Measurements from ENCODE around the gene SLCO1B3.

The SLCO1B3 gene

GRCh38 chr12:20807192-20808080 is 3.1 kb upstream of the SLCO1B3 start:
- Histone ChIP-seq H3K4me1 (ENCODE audit: control insufficient read depth, insufficient read depth, low read length, poor library complexity, severe bottlenecking) (no peaks in the 10 kb centered on the region), H3K27ac (ENCODE audit: low read depth, low read length, severe bottlenecking) (no peak overlapping the region), H3K4me3 (ENCODE audit: extremely low read depth, insufficient read depth, low read length, poor library complexity, severe bottlenecking) (no peak overlapping the region), H3K36me3 (ENCODE audit: control insufficient read depth, insufficient read depth, low read length) (no peaks in the 10 kb centered on the region), H3K9me3 (ENCODE audit: control insufficient read depth, low read length) (no peaks in the 10 kb centered on the region)
- 93 to 95% methylated on average over 22 to 29 of the region's 51 CpGs for WGBS, 2 experiments (ENCODE audit: insufficient coverage in 2 of 2)

DNA sequence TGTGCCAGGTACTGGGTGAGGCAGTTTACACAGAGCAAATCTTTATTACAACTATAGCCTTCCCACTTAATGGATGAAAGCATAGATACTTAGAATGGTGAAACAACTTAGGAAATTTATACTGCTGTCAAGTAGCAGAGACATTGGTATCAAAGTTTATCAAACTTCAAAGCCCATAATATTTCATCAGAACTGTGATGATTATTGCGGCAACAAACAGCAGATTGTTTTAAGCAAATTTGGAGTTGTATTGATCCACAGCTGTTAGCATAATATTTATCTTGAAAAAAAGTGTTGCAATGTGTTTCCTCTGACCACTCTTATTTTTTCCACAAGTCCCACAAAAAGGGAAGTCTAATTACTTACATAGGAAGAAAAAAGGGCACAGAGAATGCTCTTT is 2.0 kb upstream of the SLCO1B3 start:
- H3K4me3 ChIP-seq (ENCODE audit: extremely low read depth, insufficient read depth, low read length, poor library complexity, severe bottlenecking), result no peak overlapping the region
- H3K9me3 ChIP-seq (ENCODE audit: control insufficient read depth, low read length), result no peaks in the 10 kb centered on the region
- no peak overlapping the region for H3K27ac ChIP-seq (ENCODE audit: low read depth, low read length, severe bottlenecking)
- H3K4me1 ChIP-seq (ENCODE audit: control insufficient read depth, insufficient read depth, low read length, poor library complexity, severe bottlenecking), result no peaks in the 10 kb centered on the region
- no peaks in the 10 kb centered on the region for H3K36me3 ChIP-seq (ENCODE audit: control insufficient read depth, insufficient read depth, low read length)
- no CpG with 5 or more reads among the region's 1 CpG for WGBS, 2 experiments (ENCODE audit: insufficient coverage in 2 of 2)

DNA sequence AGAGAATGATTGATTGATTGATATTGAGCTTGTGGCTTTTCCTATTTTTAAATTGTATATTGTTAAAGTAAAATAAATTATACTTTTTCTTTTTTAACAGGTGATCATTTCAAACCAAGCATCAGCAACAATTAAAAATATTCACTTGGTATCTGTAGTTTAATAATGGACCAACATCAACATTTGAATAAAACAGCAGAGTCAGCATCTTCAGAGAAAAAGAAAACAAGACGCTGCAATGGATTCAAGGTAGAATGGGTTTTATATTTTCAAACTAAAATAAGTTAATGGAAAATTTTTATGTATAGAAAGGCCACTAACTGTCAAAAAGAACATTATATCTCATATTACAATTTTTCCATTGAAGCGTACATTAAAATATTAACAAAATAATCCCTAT is 5.1 kb downstream of the SLCO1B3 start:
- no peaks in the 10 kb centered on the region for H3K4me1 ChIP-seq (ENCODE audit: control insufficient read depth, insufficient read depth, low read length, poor library complexity, severe bottlenecking)
- no peak overlapping the region for H3K4me3 ChIP-seq (ENCODE audit: extremely low read depth, insufficient read depth, low read length, poor library complexity, severe bottlenecking)
- WGBS, 2 experiments (ENCODE audit: insufficient coverage in 2 of 2), result no CpG with 5 or more reads among the region's 2 CpGs
- no peak overlapping the region for H3K27ac ChIP-seq (ENCODE audit: low read depth, low read length, severe bottlenecking)
- no peaks in the 10 kb centered on the region for H3K36me3 ChIP-seq (ENCODE audit: control insufficient read depth, insufficient read depth, low read length)
- no peaks in the 10 kb centered on the region for H3K9me3 ChIP-seq (ENCODE audit: control insufficient read depth, low read length)

DNA sequence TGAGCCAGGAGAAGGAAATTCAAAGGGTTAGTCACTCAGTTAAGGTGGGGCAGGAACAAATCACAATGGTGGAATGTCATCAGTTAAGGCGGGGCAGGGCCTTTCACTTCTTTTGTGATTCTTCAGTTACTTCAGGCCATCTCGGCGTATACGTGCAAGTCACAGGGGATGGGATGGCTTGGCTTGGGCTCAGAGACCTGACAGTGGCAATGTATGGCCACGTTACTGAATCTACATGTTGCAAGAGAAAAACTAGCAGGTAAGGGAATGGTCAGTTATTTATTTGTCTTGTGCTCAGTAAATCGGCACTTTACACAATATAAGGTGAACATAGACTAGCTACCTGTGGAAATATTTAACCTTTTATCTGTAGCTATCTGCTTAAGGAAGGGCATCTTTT is 11.9 kb downstream of the SLCO1B3 start:
- Histone ChIP-seq H3K9me3 (ENCODE audit: control insufficient read depth, low read length) (no peaks in the 10 kb centered on the region), H3K36me3 (ENCODE audit: control insufficient read depth, insufficient read depth, low read length) (no peaks in the 10 kb centered on the region), H3K4me1 (ENCODE audit: control insufficient read depth, insufficient read depth, low read length, poor library complexity, severe bottlenecking) (no peaks in the 10 kb centered on the region), H3K4me3 (ENCODE audit: extremely low read depth, insufficient read depth, low read length, poor library complexity, severe bottlenecking) (no peak overlapping the region), H3K27ac (ENCODE audit: low read depth, low read length, severe bottlenecking) (no peak overlapping the region)
- 91 to 98% methylated on average over 5 to 6 of the region's 6 CpGs for WGBS, 2 experiments (ENCODE audit: insufficient coverage in 2 of 2)

- Histone ChIP-seq H3K4me3 (ENCODE audit: extremely low read depth, insufficient read depth, low read length, poor library complexity, severe bottlenecking) (no peak overlapping the region), H3K27ac (ENCODE audit: low read depth, low read length, severe bottlenecking) (no peak overlapping the region), H3K4me1 (ENCODE audit: control insufficient read depth, insufficient read depth, low read length, poor library complexity, severe bottlenecking) (no peaks in the 10 kb centered on the region), H3K9me3 (ENCODE audit: control insufficient read depth, low read length) (no peaks in the 10 kb centered on the region), H3K36me3 (ENCODE audit: control insufficient read depth, insufficient read depth, low read length) (no peaks in the 10 kb centered on the region)
- WGBS, 2 experiments (ENCODE audit: insufficient coverage in 2 of 2), result 83% methylated on average over 1 of the region's 4 CpGs; no CpG with 5 or more reads in 1 of the 2 experiments
These were observed 12.4 kb downstream of the SLCO1B3 start for GRCh38 chr12:20822925-20823324.

- H3K4me1 ChIP-seq (ENCODE audit: control insufficient read depth, insufficient read depth, low read length, poor library complexity, severe bottlenecking), result no peaks in the 10 kb centered on the region
- 86 to 88% methylated on average over 1 of the region's 3 CpGs for WGBS, 2 experiments (ENCODE audit: insufficient coverage in 2 of 2)
- no peaks in the 10 kb centered on the region for H3K36me3 ChIP-seq (ENCODE audit: control insufficient read depth, insufficient read depth, low read length)
- H3K27ac ChIP-seq (ENCODE audit: low read depth, low read length, severe bottlenecking), result no peak overlapping the region
- no peak overlapping the region for H3K4me3 ChIP-seq (ENCODE audit: extremely low read depth, insufficient read depth, low read length, poor library complexity, severe bottlenecking)
- no peaks in the 10 kb centered on the region for H3K9me3 ChIP-seq (ENCODE audit: control insufficient read depth, low read length)
These were observed 19.4 kb downstream of the SLCO1B3 start for GRCh38 chr12:20829919-20830318.

- no peaks in the 10 kb centered on the region for H3K9me3 ChIP-seq (ENCODE audit: control insufficient read depth, low read length)
- no peak overlapping the region for H3K27ac ChIP-seq (ENCODE audit: low read depth, low read length, severe bottlenecking)
- no peak overlapping the region for H3K4me3 ChIP-seq (ENCODE audit: extremely low read depth, insufficient read depth, low read length, poor library complexity, severe bottlenecking)
- H3K4me1 ChIP-seq (ENCODE audit: control insufficient read depth, insufficient read depth, low read length, poor library complexity, severe bottlenecking), result no peaks in the 10 kb centered on the region
- H3K36me3 ChIP-seq (ENCODE audit: control insufficient read depth, insufficient read depth, low read length), result no peaks in the 10 kb centered on the region
- no CpG with 5 or more reads among the region's 1 CpG for WGBS, 2 experiments (ENCODE audit: insufficient coverage in 2 of 2)
These were observed 20.0 kb downstream of the SLCO1B3 start for GRCh38 chr12:20830456-20830855.

DNA sequence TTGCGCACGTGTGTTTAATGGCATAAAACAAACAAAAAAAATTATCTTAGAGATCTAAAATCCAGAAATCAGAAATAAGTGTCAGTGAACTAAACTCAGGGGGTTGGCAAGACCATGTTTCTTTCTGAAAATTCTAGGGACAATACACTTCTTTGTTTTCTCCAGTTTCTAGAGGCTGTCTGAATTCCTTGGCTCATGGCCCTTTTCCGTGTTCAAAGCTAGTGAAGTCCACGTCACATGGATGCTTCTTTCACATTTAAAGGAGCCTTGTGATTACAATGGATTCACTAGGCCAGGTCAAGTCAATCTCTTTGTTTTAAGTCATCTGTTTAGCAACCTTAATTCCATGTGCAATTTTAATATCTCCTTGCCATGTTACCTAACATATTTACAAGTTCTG is 22.4 kb downstream of the SLCO1B3 start:
- Histone ChIP-seq H3K36me3 (ENCODE audit: control insufficient read depth, insufficient read depth, low read length) (no peaks in the 10 kb centered on the region), H3K9me3 (ENCODE audit: control insufficient read depth, low read length) (no peaks in the 10 kb centered on the region), H3K27ac (ENCODE audit: low read depth, low read length, severe bottlenecking) (no peak overlapping the region), H3K4me1 (ENCODE audit: control insufficient read depth, insufficient read depth, low read length, poor library complexity, severe bottlenecking) (no peaks in the 10 kb centered on the region), H3K4me3 (ENCODE audit: extremely low read depth, insufficient read depth, low read length, poor library complexity, severe bottlenecking) (no peak overlapping the region)
- WGBS, 2 experiments (ENCODE audit: insufficient coverage in 2 of 2), result 94 to 100% methylated on average over 2 of the region's 4 CpGs

DNA sequence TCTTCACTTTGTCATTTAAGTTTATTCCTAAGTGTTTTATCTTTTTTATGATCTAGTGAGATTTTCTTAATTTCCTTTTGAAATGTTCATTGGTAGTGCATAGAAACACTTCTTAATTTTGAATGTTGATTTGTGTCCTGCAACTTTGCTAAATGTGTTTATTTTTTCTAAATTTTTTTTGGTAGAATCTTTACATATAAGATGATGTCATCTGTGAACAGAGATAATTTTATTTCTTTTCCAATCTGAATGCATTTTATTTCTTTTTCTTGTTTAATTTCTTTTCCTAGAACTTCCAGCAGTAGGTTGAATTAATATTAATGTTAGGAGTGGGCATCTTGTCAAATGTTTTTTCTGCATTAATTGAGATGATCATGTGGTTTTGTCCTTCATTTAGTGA is 42.1 kb downstream of the SLCO1B3 start:
- Histone ChIP-seq H3K4me3 (ENCODE audit: extremely low read depth, insufficient read depth, low read length, poor library complexity, severe bottlenecking) (no peak overlapping the region), H3K4me1 (ENCODE audit: control insufficient read depth, insufficient read depth, low read length, poor library complexity, severe bottlenecking) (no peaks in the 10 kb centered on the region), H3K27ac (ENCODE audit: low read depth, low read length, severe bottlenecking) (no peak overlapping the region), H3K9me3 (ENCODE audit: control insufficient read depth, low read length) (no peaks in the 10 kb centered on the region), H3K36me3 (ENCODE audit: control insufficient read depth, insufficient read depth, low read length) (no peaks in the 10 kb centered on the region)

DNA sequence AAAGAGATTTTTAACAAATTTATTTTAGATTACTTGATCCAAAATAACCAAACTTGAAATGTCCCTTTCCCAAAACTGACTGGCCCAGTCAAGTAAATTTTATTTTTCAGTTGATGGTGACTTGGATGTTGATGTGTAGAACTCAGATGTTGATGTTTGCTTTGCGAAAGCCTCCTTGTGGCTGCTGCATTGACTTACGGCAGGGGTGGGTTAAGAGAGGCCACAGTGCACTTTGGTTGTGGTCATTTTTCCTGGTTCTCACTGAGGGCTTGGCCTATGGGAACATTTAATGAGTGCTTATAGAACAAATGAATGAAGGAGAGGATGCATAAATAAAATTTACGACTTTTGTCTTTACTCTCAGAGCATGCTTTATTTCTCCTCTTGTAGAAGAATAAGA is 52.6 kb downstream of the SLCO1B3 start:
- no peak overlapping the region for H3K4me3 ChIP-seq (ENCODE audit: extremely low read depth, insufficient read depth, low read length, poor library complexity, severe bottlenecking)
- H3K36me3 ChIP-seq (ENCODE audit: control insufficient read depth, insufficient read depth, low read length), result no peaks in the 10 kb centered on the region
- no peaks in the 10 kb centered on the region for H3K9me3 ChIP-seq (ENCODE audit: control insufficient read depth, low read length)
- no peak overlapping the region for H3K27ac ChIP-seq (ENCODE audit: low read depth, low read length, severe bottlenecking)
- H3K4me1 ChIP-seq (ENCODE audit: control insufficient read depth, insufficient read depth, low read length, poor library complexity, severe bottlenecking), result no peaks in the 10 kb centered on the region
- WGBS, 2 experiments (ENCODE audit: insufficient coverage in 2 of 2), result 69 to 100% methylated on average over 2 to 3 of the region's 3 CpGs

GRCh38 chr12:20865873-20866272 is 55.4 kb downstream of the SLCO1B3 start:
- Histone ChIP-seq H3K9me3 (ENCODE audit: control insufficient read depth, low read length) (no peaks in the 10 kb centered on the region), H3K4me3 (ENCODE audit: extremely low read depth, insufficient read depth, low read length, poor library complexity, severe bottlenecking) (no peak overlapping the region), H3K4me1 (ENCODE audit: control insufficient read depth, insufficient read depth, low read length, poor library complexity, severe bottlenecking) (no peaks in the 10 kb centered on the region), H3K27ac (ENCODE audit: low read depth, low read length, severe bottlenecking) (no peak overlapping the region), H3K36me3 (ENCODE audit: control insufficient read depth, insufficient read depth, low read length) (no peaks in the 10 kb centered on the region)
- WGBS, 2 experiments (ENCODE audit: insufficient coverage in 2 of 2), result 0 to 42% methylated on average over 1 to 2 of the region's 2 CpGs
